Pons (tissue), 1 donor: ENCODE measurements around the gene ENTHD1.

Experiments
- DNase-seq: peaks from one replicate; pipeline ENCODE4 v3.0.0-alpha.2; 2016; ENCODE audit warnings: low spot score

Gene ENTHD1

GRCh38 chr22:39731481-39731880 lies 162.1 kb downstream of the ENTHD1 start:
- DNase-seq = no peak

- DNase-seq = no peak
These were observed 164.2 kb downstream of the ENTHD1 start for GRCh38 chr22:39729141-39729934.

- DNase-seq = no peak
These were observed 165.2 kb downstream of the ENTHD1 start for GRCh38 chr22:39728236-39728860.

GRCh38 chr22:39727541-39727940 lies 166.0 kb downstream of the ENTHD1 start:
- no peak for DNase-seq

- DNase-seq = no peak
These were observed 168.1 kb downstream of the ENTHD1 start for GRCh38 chr22:39725351-39726035.

GRCh38 chr22:39724857-39725256 lies 168.7 kb downstream of the ENTHD1 start:
- DNase-seq = no peak

GRCh38 chr22:39724390-39724789 lies 169.2 kb downstream of the ENTHD1 start:
- DNase-seq = no peak

- DNase-seq = no peak
These were observed 169.6 kb downstream of the ENTHD1 start for GRCh38 chr22:39723899-39724351.

- no peak for DNase-seq
These were observed 170.1 kb downstream of the ENTHD1 start for GRCh38 chr22:39723463-39723862.

- no peak for DNase-seq
These were observed 171.1 kb downstream of the ENTHD1 start for GRCh38 chr22:39722501-39722900.

- no peak for DNase-seq
These were observed 171.6 kb downstream of the ENTHD1 start for GRCh38 chr22:39722032-39722325.

GRCh38 chr22:39721206-39722031 lies 172.1 kb downstream of the ENTHD1 start:
- DNase-seq = peak; percentile 64

GRCh38 chr22:39719559-39720450 lies 173.8 kb downstream of the ENTHD1 start:
- DNase-seq = no peak

- no peak for DNase-seq
These were observed 174.6 kb downstream of the ENTHD1 start for GRCh38 chr22:39718921-39719475.

- no peak for DNase-seq
These were observed 175.4 kb downstream of the ENTHD1 start for GRCh38 chr22:39718206-39718605.

- peak; percentile 87 for DNase-seq
These were observed 176.5 kb downstream of the ENTHD1 start for GRCh38 chr22:39717099-39717498.

GRCh38 chr22:39716534-39716933 lies 177.0 kb downstream of the ENTHD1 start:
- DNase-seq = no peak

- no peak for DNase-seq
These were observed 177.6 kb downstream of the ENTHD1 start for GRCh38 chr22:39715778-39716495.

- no peak for DNase-seq
These were observed 179.2 kb downstream of the ENTHD1 start for GRCh38 chr22:39714321-39714720.

- DNase-seq = no peak
These were observed 179.7 kb downstream of the ENTHD1 start for GRCh38 chr22:39713799-39714290.
